HG03439 (cell line): ENCODE data around the gene HEYL.

ENCODE experiments used
- ATAC-seq: cut with Tn5 transposase; IDR thresholded peaks from one replicate; pipeline ENCODE4 v1.9.1; 2021; ENCODE audit warnings: mild to moderate bottlenecking, moderate library complexity; ENCODE audit not compliant: unreplicated experiment

Gene HEYL

DNA sequence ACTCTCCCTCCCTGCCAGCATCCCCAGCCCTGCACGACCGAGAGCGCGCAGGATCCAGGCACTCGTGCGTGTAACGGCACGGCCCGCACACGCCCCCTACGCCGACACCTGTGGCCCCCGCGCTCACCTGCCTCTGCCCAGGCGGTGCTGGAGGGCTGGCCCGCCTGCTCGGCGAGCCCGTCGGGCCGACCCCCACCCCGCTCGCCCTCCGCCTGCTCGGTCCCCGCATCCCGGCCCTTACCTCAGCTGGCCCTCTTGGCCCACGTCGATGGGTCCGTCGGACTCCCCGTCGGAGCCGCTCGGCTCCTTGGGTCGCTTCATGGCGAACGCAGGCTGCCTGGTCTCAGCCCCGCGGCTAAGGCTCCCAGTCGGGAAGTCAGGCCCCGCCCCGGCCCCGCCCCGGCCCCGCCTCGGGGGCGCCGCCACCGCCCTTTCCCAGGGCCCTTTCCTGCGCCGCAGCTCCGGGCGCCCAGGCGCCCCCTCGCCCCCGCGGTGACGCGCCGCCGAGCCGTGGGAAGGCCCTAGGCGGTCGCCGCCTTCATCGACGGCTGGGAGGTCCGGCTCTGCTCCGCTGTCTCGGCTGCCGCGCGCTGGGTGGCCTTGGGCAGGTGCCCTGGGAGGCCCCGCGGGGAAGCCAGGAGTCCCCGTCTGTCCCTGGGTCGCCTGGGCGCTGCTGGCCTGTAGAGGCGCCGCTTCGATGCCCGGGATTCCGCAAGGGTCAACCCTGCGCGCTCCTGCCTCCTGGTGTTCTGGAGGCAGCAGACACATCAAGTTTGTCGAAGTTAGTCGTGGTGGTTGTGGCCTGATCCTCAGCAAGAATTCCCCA, at the start of gene HEYL:
Gene HEYL, minus strand, starts transcription at position 339 of the 826 bp plus-strand sequence. Its CDS starts 18 bp downstream, at position 321.
- no peak for ATAC-seq

DNA sequence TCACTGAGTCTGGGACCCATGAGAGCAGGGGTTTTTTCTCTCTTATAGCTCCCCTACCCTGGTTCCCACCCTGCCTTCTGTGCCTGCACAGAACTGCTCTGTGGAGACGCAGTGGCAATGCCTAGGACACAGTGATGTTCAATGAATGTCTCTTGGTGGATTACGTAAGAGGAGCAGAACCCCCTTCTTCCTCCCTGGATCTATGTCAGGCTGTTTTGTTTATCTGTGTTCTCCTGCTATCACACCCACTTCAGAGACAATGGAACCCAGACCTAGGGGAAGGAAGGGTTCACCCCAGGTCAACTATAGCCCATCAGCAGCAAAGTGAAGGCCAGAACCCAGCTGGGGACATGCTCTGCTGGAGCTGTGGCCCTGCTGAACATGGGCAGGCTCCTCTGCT, 49.8 kb upstream of the HEYL start:
- ATAC-seq, result no peak

GRCh38 chr1:39688706-39689105, 49.3 kb upstream of the HEYL start:
- ATAC-seq, result no peak

DNA sequence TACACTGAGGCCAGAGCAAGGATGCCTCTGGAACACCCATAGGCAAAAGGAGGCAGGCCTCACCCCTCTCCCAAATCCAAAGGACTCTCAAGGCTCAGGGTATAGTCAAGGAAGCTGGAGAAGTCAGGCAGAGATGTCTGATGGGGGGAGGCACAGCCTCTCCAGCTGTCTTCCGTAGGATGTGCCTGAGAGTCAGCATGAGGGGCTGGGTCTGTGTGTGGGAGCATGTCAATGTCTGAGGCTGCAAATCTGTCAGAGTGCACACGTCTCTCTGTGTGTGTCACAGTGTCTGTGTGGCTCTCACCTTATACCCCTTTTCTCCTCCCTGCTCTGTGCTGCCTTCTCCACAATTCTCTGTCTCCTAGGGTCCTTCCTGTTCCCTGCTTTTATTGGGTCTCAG, 47.8 kb upstream of the HEYL start:
- no peak for ATAC-seq

- ATAC-seq, result no peak
Measured at GRCh38 chr1:39685071-39685470, 45.6 kb upstream of the HEYL start.

- no peak for ATAC-seq
Measured at GRCh38 chr1:39684313-39684664, 44.8 kb upstream of the HEYL start.

DNA sequence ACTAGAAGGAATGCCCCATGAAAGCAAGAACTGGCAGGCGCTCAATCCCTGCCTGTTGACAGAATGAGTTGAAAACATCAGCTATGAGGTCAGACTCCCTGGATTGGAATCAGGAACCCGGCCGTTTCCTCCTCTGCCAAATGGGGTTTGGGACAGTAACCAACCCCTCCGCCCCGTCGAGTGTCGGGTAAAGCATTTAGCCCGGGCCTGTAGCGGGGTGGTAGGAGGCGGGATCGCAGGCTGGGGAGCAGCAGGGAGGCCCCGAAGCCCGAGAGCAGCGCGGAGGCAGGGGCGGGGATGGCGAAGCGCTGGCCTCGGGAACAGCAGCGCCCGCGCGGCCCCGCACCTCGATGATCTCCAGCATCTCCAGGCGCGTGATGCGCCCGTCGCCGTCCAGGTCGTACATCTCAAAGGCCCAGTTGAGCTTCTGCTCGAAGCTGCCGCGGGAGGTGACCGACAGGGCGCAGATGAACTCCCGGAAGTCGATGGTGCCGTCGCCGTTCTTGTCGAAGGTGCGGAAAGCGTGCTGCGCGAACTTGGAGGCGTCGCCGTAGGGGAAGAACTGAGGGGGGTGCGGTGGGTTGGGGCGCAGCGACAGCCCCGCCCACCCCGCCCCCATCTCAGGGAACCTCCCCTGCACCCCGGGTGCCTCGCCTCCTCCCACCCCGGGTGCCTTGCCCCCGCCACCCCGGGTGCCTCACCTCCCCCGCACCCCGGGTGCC, 44.3 kb upstream of the HEYL start:
- ATAC-seq, result no peak

GRCh38 chr1:39681999-39682398, 42.6 kb upstream of the HEYL start:
- no peak for ATAC-seq

GRCh38 chr1:39681294-39681693, 41.9 kb upstream of the HEYL start:
- ATAC-seq, result no peak

DNA sequence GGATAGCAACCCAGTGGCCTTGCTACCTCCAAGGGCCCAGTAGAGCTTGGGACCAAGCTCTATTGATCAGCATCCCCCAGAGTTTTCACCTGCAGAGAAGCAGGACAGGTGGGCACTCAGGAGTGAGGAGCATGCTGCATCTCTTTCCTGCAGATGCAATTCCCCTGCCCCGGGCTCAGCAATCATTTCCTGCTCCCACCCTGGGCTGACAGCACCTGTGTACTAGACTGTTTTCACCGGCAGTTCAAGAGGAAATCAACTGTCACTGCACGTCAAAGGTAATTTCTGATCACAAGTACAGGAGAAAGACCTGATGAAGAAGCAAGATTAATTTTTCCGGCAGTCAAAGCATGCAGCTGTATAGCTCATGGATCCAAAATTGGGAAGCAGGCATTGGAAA, 41.3 kb upstream of the HEYL start:
- no peak for ATAC-seq

DNA sequence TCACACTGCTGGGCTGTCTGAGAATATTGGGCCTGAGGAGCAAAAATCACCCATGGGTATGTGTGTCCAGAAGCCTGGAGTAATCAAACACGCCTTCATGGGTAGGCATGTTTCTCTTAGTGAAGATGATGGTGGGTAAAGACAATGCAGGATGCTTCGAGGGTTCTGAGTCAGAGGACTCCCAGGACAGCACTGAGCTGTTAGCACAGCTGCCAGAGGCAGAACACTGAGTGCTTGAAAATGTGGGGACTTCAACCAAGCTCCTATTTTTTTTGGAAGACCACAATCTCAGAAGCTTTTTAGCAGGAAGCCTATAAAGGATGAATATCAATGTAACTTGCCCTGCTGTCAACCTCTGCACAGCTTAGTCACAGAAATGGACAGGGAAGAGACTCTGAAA, 40.4 kb upstream of the HEYL start:
- ATAC-seq, result no peak

- no peak for ATAC-seq
Measured at GRCh38 chr1:39678889-39679288, 39.4 kb upstream of the HEYL start.

DNA sequence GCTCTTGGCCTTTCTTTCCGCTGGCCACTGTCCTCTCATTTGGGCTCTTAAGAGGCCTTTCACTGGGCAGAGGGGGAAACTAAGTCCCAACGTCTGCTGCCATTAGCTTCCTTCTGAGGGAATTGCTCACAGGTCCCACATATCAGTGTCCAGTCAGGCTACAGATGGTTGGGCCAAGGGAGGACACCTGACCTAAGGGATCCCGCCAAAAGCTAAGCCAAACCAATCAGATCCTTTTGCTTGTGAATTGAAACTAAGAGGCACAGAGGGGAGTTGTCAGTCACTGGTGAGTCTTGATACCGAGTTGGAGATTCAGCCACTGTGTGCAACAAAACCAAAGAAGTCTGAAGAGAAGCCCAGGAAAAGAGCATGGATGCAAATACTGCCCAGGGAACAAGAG, 38.2 kb upstream of the HEYL start:
- ATAC-seq, result no peak

DNA sequence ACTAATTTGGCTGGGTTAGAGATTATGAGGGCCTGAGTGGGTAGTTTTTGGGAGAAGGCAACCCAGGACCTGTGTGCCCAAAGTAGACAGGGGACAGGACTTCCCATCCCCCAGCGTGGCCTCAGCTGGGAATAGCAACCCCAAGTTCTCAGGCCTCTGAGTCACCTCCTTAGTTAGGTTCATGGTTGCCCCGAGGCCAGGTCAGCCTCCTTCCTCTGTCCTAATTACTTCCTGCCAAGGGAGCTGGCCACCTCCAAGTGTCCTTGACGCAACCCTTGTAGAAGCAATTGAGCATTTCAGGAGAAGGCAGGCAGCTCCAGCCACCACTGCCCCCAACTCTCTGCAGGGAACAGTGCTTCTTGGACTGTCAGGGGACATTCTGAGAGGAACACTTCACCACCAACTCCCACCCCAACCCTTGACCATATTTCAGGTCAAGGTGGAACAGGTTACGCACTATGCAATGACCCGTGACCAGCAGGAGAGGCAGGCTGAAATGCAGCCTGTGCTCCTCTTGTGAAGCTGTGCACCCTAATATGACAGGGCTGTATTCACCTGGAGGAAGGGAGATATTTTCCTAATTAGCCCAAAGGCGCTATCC, 37.6 kb upstream of the HEYL start:
- no peak for ATAC-seq

- ATAC-seq, result no peak
Measured at GRCh38 chr1:39675220-39675619, 35.8 kb upstream of the HEYL start.

DNA sequence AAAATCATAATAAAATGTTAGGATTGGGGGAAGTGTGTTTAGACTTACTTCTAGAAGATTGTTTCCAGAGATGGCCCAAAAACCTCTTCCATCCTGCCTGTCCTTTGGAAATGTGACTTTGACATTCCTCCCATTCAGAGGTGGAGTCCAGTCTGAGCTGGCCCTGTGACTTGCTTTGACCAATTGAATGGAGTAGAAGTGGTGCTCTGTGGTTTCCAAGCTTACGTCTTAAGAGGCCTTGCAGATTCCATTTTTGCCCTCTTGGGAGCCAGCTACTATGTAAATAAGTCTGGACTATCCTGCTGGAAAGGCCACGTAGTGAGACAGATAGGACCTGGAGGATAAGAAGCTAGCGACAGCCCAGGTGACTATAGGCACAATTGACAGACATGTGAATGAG, 33.8 kb upstream of the HEYL start:
- ATAC-seq, result no peak

GRCh38 chr1:39672551-39672947, 33.1 kb upstream of the HEYL start:
- no peak for ATAC-seq

DNA sequence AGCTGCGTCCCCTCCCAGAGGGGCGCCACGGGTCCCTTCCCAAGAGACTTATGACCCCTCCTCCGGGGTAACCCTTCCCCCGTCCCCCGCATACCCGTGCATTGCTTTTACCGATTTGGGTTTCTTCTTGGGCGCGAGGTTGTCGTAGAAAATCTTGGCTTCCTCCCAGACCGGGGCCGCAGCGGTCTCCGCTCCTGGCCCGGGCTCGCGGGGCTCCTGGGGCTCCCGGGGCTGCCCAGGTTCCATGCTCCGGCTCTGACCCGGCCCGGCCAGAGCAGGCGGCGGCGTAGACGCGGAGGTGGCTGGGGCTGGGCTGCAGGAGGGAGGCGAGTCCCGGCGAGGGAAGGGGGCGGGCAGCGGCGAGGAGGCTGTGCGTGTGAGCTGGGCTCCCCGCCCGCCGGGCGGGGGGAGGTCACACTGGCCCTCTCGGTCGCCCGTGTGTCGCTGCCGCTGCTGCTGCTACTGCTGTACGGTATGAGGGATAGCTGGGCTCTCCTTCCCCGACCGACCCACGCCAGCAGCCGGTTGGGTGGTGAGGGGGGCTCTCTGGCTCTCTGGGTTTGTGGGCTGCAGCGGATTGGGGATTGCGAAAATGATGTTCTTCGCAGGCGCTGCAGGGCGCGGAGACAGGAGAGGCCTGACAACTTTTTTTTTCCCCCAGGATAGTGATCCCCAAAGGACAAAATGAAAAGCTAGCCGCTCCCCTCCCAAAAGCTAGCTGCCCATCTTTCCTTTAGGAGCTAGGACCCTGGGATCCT, 32.5 kb upstream of the HEYL start, which contains the start of gene NT5C1A:
Gene NT5C1A, minus strand, starts transcription at position 315 of the 758 bp plus-strand sequence. Its CDS starts 69 bp downstream, at position 246.
- no peak for ATAC-seq

- no peak for ATAC-seq
Measured at GRCh38 chr1:39671433-39671792, 32.0 kb upstream of the HEYL start.

DNA sequence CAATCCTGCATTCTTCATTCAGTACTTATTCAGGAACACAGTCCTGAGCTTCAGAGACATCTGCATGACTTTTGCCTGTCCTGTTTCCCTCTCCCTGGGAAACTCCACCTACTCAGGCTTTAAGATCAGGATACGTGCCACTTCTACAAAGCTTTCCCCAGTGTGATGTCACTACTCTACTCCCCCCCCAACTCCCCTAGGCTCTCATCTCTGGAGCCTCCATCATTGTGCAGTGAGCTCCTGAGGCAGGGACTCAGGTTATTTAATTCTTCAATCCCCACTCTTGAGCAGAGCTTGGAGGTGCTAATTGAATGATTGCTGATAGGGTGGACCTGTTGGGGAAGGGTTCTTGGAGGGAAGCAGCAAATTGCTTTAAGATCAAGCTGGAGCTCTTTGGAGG, 31.2 kb upstream of the HEYL start:
- no peak for ATAC-seq

- ATAC-seq, result no peak
Measured at GRCh38 chr1:39668894-39669293, 29.5 kb upstream of the HEYL start.
